Fibroblast of villous mesenchyme (primary cell): ENCODE data around the gene GAREM2. TPM values are rescaled to one million over a fixed set of nuclear protein-coding genes. Genes with fewer than 3 reads are reported as not detected.

Source experiments
- DNase-seq: peaks from one replicate; pipeline ENCODE4 v3.0.0-alpha.2; 2010; ENCODE audit warnings: low read depth
- H3K4me3 ChIP-seq: 2 replicates; pipeline ENCODE4 v1.5.1; 2011; ENCODE audit warnings: low read depth, mild to moderate bottlenecking, low read length
- total RNA-seq: library from RNA; depleted of rRNA; stranded (reverse); fragments of >200 nt; gene quantifications from 2 replicates; pipeline ENCODE4 v1.2.3, GENCODE V29; 2012
- TF ChIP-seq, protein P1 (sequence below): IDR thresholded peaks from 2 replicates; pipeline ENCODE4 v1.5.1; 2012; ENCODE audit warnings: low read depth, mild to moderate bottlenecking, low read length; ENCODE audit not compliant: insufficient read depth

Gene GAREM2
- total RNA-seq, 1 donor: 2.2 TPM

DNA sequence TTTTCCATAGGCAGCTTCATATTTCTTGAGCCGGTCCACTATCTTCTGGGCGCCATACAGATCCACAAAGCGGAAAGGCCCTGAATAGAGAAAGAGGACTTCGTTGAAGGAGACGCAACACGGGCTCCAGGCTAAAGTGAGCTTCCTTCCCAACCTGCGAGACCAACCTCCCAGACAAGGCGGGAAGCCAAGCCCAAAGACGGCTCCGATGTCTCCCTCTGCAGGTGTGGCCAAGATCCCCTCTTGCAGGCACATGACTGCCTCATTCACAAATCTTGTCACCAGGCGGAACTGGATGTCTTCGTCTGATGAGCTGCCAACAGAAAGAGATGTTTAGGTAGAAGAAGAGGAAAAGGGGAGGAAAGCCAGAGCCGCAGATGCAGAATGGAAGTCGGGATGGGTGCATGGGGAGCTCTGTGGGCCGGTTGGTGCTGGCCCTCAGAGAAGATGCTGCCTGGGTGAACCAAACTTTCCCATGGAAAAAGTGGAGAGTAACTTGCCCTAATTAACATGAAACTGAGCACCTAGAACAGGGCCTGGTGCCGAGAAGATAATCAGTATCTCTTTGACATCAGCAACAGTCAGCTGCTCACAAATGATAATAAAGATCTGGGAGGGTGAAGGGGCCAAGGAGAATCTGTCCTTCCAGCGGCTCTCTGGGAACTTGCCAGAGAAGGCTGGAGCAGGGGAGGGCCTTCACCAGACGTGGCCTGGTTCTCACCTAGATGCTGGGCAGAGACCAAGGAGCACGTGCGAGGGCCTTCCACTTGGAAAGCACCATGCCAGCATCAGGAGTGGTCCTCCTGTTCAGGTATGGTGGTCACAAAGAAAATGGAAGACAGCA lies 18.6 kb downstream of the GAREM2 start:
- no peak overlapping the region for H3K4me3 ChIP-seq
- TF ChIP-seq, protein P1, sequence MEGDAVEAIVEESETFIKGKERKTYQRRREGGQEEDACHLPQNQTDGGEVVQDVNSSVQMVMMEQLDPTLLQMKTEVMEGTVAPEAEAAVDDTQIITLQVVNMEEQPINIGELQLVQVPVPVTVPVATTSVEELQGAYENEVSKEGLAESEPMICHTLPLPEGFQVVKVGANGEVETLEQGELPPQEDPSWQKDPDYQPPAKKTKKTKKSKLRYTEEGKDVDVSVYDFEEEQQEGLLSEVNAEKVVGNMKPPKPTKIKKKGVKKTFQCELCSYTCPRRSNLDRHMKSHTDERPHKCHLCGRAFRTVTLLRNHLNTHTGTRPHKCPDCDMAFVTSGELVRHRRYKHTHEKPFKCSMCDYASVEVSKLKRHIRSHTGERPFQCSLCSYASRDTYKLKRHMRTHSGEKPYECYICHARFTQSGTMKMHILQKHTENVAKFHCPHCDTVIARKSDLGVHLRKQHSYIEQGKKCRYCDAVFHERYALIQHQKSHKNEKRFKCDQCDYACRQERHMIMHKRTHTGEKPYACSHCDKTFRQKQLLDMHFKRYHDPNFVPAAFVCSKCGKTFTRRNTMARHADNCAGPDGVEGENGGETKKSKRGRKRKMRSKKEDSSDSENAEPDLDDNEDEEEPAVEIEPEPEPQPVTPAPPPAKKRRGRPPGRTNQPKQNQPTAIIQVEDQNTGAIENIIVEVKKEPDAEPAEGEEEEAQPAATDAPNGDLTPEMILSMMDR: no peak
- DNase-seq: no peak

DNA sequence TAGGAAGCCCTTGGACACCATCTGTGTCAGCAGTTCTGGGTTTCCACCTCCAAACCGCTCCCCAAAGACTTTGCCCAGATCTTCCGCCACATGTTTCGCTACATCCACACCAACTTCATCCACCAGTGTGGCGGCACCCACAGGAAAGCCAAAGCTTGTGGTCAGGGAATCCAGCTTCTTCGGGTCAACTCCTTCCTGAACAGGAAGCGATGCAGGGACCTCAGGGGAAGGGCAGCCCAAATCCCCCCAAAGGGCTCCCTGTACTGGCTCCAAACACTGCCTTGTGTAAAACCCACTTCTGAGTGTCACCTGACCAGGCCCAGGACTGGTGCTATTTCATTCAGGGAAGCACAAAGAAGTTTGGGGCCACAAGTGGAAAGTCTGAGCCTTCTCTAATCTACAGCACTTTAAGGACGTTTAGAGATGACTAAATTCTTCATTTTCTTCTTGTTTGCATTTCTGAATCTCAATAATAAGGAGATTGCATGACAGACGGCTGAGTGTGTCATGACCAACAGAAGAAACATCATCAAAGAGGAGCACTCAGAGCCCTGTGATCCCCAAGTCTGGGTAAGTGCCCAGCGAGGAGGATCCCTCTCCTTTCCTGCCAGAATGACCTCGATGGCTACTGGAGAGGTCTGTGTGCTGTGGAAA lies 20.8 kb downstream of the GAREM2 start:
- TF ChIP-seq, protein P1: no peak
- peak; percentile 14 for DNase-seq
- no peak overlapping the region for H3K4me3 ChIP-seq

DNA sequence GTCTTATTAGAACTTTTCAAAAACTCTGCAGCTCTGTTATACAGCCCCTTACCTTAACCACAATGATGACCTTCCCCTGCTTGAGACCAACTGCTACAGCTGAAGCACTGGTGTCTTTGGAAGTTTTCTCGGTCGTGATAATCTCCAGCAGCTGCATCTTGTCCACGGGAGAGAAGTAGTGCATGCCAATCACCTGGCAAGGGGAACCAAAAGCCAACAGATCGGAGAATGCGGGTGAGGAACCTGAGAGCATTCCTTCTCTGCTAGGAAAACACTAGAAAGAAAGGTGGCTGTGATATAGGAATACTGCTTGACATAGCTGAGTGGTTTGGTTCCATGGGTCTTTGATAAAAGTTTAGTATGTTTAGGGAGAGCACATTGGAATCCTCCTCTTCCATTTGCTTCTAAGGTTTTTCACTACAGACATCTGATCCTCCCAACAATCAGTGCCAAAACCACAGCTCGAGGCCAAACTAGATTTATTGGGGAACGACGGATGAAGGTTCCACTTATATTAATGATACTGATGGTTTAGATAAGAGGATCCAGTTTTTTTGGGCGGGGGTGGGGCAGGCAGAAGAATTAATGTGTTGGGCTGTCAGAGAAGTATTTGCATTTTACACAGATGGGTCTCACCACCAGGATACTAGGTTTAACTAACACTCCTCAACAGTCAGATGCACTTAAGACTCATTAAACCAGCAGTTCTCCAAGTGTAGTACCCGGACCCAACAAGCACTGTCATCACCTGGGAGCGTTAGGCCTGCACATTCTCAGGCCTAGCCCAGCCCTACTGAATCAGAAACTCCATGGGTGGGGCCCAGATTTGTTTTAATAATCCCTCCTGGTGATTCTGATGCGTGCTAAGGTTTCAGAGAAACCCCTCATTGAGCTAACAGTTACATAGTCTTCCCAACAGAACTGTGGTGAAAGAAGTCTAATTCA lies 22.4 kb downstream of the GAREM2 start:
- TF ChIP-seq, protein P1: no peak
- peak; percentile 11 for DNase-seq
- no peak overlapping the region for H3K4me3 ChIP-seq

DNA sequence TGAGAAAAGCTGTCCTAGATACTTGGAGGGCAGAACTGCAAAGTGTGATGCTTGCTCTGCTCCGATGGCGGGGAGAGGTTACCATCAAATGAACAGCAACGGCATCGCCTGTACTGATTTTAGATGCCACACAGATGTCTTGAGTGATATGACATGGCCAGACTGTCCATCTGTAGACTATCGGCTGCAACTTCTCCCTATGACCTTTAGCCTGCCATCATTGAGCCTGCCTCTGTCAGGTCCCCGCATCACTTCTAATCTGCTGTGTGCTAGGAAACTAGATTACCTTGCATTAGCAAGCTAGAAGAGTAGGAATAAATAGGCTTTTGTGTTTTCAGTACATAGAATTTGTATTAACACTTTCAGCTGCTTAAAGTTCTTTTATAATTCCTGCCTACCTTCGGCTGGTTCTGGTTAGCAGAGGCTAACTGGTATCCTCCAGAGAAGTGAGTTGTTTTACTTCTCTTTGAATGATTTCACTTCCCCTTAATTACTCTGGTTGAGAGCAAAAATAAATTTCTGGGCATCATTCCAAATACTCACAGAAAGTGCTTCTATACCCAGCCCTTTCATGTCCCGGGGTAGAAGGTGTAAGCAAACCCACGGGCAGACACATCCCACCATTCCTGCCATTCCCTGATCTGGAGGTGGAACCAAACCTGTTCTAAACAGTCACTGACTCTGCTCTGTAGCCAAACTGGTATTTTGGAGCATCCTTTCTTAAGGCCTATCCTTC lies 24.0 kb downstream of the GAREM2 start:
- DNase-seq: no peak
- TF ChIP-seq, protein P1: no peak
- no peak overlapping the region for H3K4me3 ChIP-seq

DNA sequence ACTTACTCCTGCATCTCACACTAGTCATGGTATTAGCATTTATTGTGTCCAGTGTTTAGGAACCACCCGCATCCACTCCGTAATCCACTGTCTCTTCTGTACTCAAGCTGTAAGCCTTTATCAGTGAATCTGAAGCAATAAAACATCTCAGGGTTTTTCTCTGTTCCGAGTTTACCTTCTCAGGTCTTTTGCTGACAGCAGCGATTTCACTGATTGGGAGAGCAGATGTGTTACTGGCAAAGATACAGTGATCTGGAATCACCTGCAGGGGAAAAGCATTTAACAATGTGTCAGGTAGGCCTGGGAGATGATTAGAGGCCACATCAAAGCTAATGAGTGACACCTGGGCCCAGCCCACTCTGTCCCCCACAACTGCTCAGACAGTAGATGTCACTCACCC lies 24.6 kb downstream of the GAREM2 start:
- TF ChIP-seq, protein P1: no peak
- H3K4me3 ChIP-seq: no peak overlapping the region
- no peak for DNase-seq

DNA sequence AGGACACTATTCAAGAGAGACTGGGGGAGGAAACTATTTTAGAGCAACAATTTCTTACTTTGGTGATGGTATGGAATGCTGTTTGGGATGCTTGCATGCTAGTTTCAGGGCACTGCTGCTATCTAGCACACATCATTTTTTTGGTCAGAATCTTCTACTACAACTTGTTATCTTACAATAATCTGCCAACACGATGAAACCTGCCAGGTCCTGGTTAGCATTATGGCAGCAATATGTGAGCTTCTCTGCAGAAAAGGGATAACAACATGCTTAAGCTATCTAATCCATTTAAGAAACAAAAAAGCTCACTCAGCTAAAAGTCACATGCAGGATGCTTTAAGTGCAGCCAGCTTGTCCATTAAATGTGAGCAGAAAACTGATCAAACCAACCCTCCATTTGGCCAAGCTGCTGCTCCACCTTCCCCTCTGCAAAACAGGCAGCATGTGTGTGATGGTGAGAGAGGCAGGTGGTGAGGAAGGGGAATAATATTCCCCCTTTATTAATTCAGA lies 30.1 kb downstream of the GAREM2 start:
- TF ChIP-seq, protein P1: no peak
- no peak for DNase-seq
- H3K4me3 ChIP-seq: no peak overlapping the region
